ENCODE results near the gene CD38.

The CD38 gene

GRCh38 chr4:15740764-15741404 is 37.2 kb upstream of the CD38 start:
- FAIRE-seq (no peak), DNase-seq (ENCODE audit: insufficient read length, low spot score) (no peak)
- no peak for TF ChIP-seq CTCF (IDR thresholded peaks at IDR 0.05; ENCODE audit: insufficient read depth, missing control alignments)

GRCh38 chr4:15742083-15742582 is 36.0 kb upstream of the CD38 start:
- DNase-seq (ENCODE audit: insufficient read length, low spot score) (no peak), FAIRE-seq (no peak)
- no peak for TF ChIP-seq CTCF (IDR thresholded peaks at IDR 0.05; ENCODE audit: insufficient read depth, missing control alignments)

- TF ChIP-seq CTCF (IDR thresholded peaks at IDR 0.05; ENCODE audit: insufficient read depth, missing control alignments), result no peak
- DNase-seq (ENCODE audit: insufficient read length, low spot score), result no peak
- no peak for FAIRE-seq
Measured at GRCh38 chr4:15742637-15743036, 35.5 kb upstream of the CD38 start.

GRCh38 chr4:15744016-15744545 is 34.0 kb upstream of the CD38 start:
- DNase-seq (ENCODE audit: insufficient read length, low spot score) (no peak), FAIRE-seq (no peak)
- TF ChIP-seq CTCF (IDR thresholded peaks at IDR 0.05; ENCODE audit: insufficient read depth, missing control alignments), result no peak

GRCh38 chr4:15746110-15746509 is 32.0 kb upstream of the CD38 start:
- FAIRE-seq, result no peak

GRCh38 chr4:15749001-15749400 is 29.1 kb upstream of the CD38 start:
- DNase-seq (ENCODE audit: insufficient read length, low spot score), result no peak
- FAIRE-seq, result no peak
- TF ChIP-seq CTCF (IDR thresholded peaks at IDR 0.05; ENCODE audit: insufficient read depth, missing control alignments), result no peak

More at GRCh38 chr4:15746110-15746509, 32.0 kb upstream of the CD38 start:
- no peak for TF ChIP-seq CTCF (IDR thresholded peaks at IDR 0.05; ENCODE audit: insufficient read depth, missing control alignments)
- no peak for DNase-seq (ENCODE audit: insufficient read length, low spot score)

GRCh38 chr4:15751153-15751552 is 27.0 kb upstream of the CD38 start:
- TF ChIP-seq CTCF (IDR thresholded peaks at IDR 0.05; ENCODE audit: insufficient read depth, missing control alignments), result no peak
- DNase-seq (ENCODE audit: insufficient read length, low spot score), result no peak
- no peak for FAIRE-seq

All from D721Med (cell line).